Measurements from ENCODE around the gene RPL11. TPM values are rescaled to one million over a fixed set of nuclear protein-coding genes. Genes with fewer than 3 reads are reported as not detected.

RPL11 gene
- total RNA-seq, 1 experiment from 2014 or later: 1,205 TPM

DNA sequence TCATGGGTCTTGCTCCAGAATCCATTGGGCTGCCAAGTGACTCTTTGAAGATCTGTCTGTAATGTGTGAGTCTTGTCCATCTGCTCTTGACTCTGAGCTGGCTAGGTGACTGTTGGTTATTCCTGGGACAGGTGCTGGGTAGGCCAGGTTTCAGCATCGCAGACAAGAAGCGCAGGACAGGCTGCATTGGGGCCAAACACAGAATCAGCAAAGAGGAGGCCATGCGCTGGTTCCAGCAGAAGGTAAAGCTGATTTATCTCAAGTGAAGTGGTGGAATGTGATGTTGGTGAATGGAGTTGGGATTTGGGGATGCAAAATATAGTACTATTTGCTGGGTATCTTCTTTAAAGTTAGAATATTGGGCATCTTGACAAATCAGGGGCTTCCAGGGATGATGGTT is 4.1 kb downstream of the RPL11 start:
- ChIA-PET POLR2A (ENCODE audit: unreplicated experiment) (no interaction called here), CTCF (no interaction called here)
- peaks cover 25% of the 10 kb centered on the region for H3K4me1 ChIP-seq (replicated peaks; ENCODE audit: insufficient read depth)
- no peaks in the 10 kb centered on the region for H3K27me3 ChIP-seq (ENCODE audit: insufficient read depth, low read depth)
- no peak overlapping the region for H3K4me3 ChIP-seq
- no TSS peak for BruUV-seq (replicated peaks)
- no peak overlapping the region for H3K27ac ChIP-seq
- H3K36me3 ChIP-seq (ENCODE audit: low read depth): peaks cover 48% of the 10 kb centered on the region
- no peak for TF ChIP-seq EZH2 (IDR thresholded peaks at IDR 0.05; ENCODE audit: low read depth)
- TF ChIP-seq CTCF (conservative IDR thresholded peaks at IDR 0.05): no peak
- intact Hi-C loops (cut with micrococcal nuclease; ENCODE audit: unreplicated experiment): no loop called here
- DNase-seq: no peak
- peak overlapping the region; percentile 89 for H3K4me2 ChIP-seq
- no peak overlapping the region for H2AFZ ChIP-seq
- no peaks in the 10 kb centered on the region for H3K9me3 ChIP-seq (ENCODE audit: insufficient read depth, low read depth)
- peaks cover 87% of the 10 kb centered on the region for H3K79me2 ChIP-seq (ENCODE audit: low read depth)
- H4K20me1 ChIP-seq (ENCODE audit: insufficient read depth): peaks cover 81% of the 10 kb centered on the region
- no peaks in the 10 kb centered on the region for H3K9me2 ChIP-seq (ENCODE audit: insufficient read depth)
- peaks cover 50% of the 10 kb centered on the region; the same call in 1 of the 2 replicates for H3F3A ChIP-seq (ENCODE audit: insufficient read depth, low read depth)

GRCh38 chr1:23696335-23696989 is 4.9 kb downstream of the RPL11 start:
- Histone ChIP-seq H3K27me3 (ENCODE audit: insufficient read depth, low read depth) (no peaks in the 10 kb centered on the region), H3K4me3 (no peak overlapping the region), H3K27ac (no peak overlapping the region), H2AFZ (no peak overlapping the region), H3K4me1 (replicated peaks; ENCODE audit: insufficient read depth) (peaks cover 25% of the 10 kb centered on the region), H3F3A (ENCODE audit: insufficient read depth, low read depth) (peaks cover 56% of the 10 kb centered on the region), H4K20me1 (ENCODE audit: insufficient read depth) (peaks cover 86% of the 10 kb centered on the region), H3K79me2 (ENCODE audit: low read depth) (peaks cover 87% of the 10 kb centered on the region), H3K9me3 (ENCODE audit: insufficient read depth, low read depth) (no peaks in the 10 kb centered on the region), H3K4me2 (no peak overlapping the region), H3K36me3 (ENCODE audit: low read depth) (peaks cover 48% of the 10 kb centered on the region), H3K9me2 (ENCODE audit: insufficient read depth) (no peaks in the 10 kb centered on the region)
- POLR2A ChIA-PET (ENCODE audit: unreplicated experiment): no interaction called here
- intact Hi-C loops (cut with micrococcal nuclease; ENCODE audit: unreplicated experiment): no loop called here
- no peak for DNase-seq
- BruUV-seq (replicated peaks): no TSS peak
- CTCF ChIA-PET: interaction anchor here (0.6 kb wide), 1 partner anchor 59 kb away, joined by 7 read pairs; no protein-coding TSS in a partner anchor
- no peak for TF ChIP-seq CTCF (conservative IDR thresholded peaks at IDR 0.05)
- TF ChIP-seq EZH2 (IDR thresholded peaks at IDR 0.05; ENCODE audit: low read depth): no peak

GRCh38 chr1:23698466-23698865 is 6.9 kb downstream of the RPL11 start:
- Histone ChIP-seq H3K9me2 (ENCODE audit: insufficient read depth) (no peaks in the 10 kb centered on the region), H3K27me3 (ENCODE audit: insufficient read depth, low read depth) (no peaks in the 10 kb centered on the region), H3K36me3 (ENCODE audit: low read depth) (peaks cover 36% of the 10 kb centered on the region), H3K79me2 (ENCODE audit: low read depth) (peaks cover 67% of the 10 kb centered on the region), H4K20me1 (ENCODE audit: insufficient read depth) (peaks cover 92% of the 10 kb centered on the region), H3K4me1 (replicated peaks; ENCODE audit: insufficient read depth) (peaks cover 19% of the 10 kb centered on the region), H2AFZ (no peak overlapping the region), H3K4me2 (no peak overlapping the region), H3K4me3 (no peak overlapping the region), H3F3A (ENCODE audit: insufficient read depth, low read depth) (peaks cover 48% of the 10 kb centered on the region), H3K27ac (no peak overlapping the region), H3K9me3 (ENCODE audit: insufficient read depth, low read depth) (no peaks in the 10 kb centered on the region)
- POLR2A ChIA-PET (ENCODE audit: unreplicated experiment): interaction anchor here (0.6 to 0.7 kb wide), 2 partner anchors 45 to 289 kb away, joined by 3 to 9 read pairs; partner anchors contain the start of gene ELOA
- intact Hi-C loops (cut with micrococcal nuclease; ENCODE audit: unreplicated experiment): no loop called here
- no peak for DNase-seq
- CTCF ChIA-PET: no interaction called here
- no peak for TF ChIP-seq CTCF (conservative IDR thresholded peaks at IDR 0.05)
- TF ChIP-seq EZH2 (IDR thresholded peaks at IDR 0.05; ENCODE audit: low read depth): no peak
- no TSS peak for BruUV-seq (replicated peaks)
